ENCODE data around the gene CDC16. TPM values are rescaled to one million over a fixed set of nuclear protein-coding genes. Genes with fewer than 3 reads are reported as not detected.

The CDC16 gene
- total RNA-seq, 2 donors from 2014 or later = 35.7 to 47.9 TPM

DNA sequence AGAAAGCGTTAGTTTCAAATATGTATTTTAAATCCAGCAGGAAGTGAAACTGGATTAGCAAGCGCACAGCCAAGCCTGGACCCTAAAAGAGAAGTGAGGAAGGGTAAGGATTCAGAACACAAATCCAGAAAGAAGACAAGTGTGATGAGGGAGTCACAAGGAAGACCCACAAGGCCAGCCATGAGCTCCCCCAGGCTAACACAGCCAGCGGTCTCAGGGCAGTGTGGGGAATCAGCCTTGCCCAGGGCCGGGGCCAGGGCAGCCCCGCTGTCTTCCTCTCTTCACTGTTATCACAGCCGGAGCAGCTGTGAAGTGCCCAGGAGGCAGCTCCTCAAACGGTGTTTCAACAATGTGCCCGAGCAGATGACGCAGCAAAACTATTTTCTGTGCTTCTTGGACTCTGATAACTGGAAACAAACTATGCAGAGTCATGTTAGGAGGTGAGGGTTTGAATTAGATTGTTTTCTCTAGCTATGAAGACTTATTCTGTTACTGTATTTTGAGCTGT is 12.2 kb upstream of the CDC16 start:
- intact Hi-C loops (cut with DNase I) = no loop called here
- Histone ChIP-seq H3K9ac (ENCODE audit: low read depth in 2 of 2, low read length in 2 of 2) (no peak overlapping the region), H3K4me1 (no peaks in the 10 kb centered on the region), H3K9me3 (no peaks in the 10 kb centered on the region), H3K36me3 (no peaks in the 10 kb centered on the region), H3K27ac (no peak overlapping the region), H3K4me3 (no peak overlapping the region), H3K27me3 (no peaks in the 10 kb centered on the region)
- no peak for TF ChIP-seq CTCF (IDR thresholded peaks at IDR 0.05)
- no peak for DNase-seq

GRCh38 chr13:114224201-114224600 is 10.5 kb upstream of the CDC16 start:
- intact Hi-C loops (cut with DNase I) = no loop called here

GRCh38 chr13:114225610-114226009 is 9.1 kb upstream of the CDC16 start:
- no peak overlapping the region for H3K4me3 ChIP-seq
- intact Hi-C loops (cut with DNase I) = loop anchor here (1.0 kb wide), 1 partner anchor 274 kb away; no protein-coding TSS in a partner anchor
- no peak for TF ChIP-seq CTCF (IDR thresholded peaks at IDR 0.05)
- no peak for DNase-seq
- no peaks in the 10 kb centered on the region for H3K27me3 ChIP-seq
- no peaks in the 10 kb centered on the region for H3K4me1 ChIP-seq
- H3K36me3 ChIP-seq = no peaks in the 10 kb centered on the region
- H3K9me3 ChIP-seq = no peaks in the 10 kb centered on the region
- H3K9ac ChIP-seq (ENCODE audit: low read depth in 2 of 2, low read length in 2 of 2) = no peak overlapping the region
- H3K27ac ChIP-seq = no peak overlapping the region

More at GRCh38 chr13:114224201-114224600, 10.5 kb upstream of the CDC16 start:
- no peak for TF ChIP-seq CTCF (IDR thresholded peaks at IDR 0.05)
- Histone ChIP-seq H3K27ac (no peak overlapping the region), H3K9ac (ENCODE audit: low read depth in 2 of 2, low read length in 2 of 2) (no peak overlapping the region), H3K36me3 (no peaks in the 10 kb centered on the region), H3K27me3 (no peaks in the 10 kb centered on the region), H3K4me1 (no peaks in the 10 kb centered on the region), H3K9me3 (no peaks in the 10 kb centered on the region), H3K4me3 (no peak overlapping the region)
- DNase-seq = no peak

DNA sequence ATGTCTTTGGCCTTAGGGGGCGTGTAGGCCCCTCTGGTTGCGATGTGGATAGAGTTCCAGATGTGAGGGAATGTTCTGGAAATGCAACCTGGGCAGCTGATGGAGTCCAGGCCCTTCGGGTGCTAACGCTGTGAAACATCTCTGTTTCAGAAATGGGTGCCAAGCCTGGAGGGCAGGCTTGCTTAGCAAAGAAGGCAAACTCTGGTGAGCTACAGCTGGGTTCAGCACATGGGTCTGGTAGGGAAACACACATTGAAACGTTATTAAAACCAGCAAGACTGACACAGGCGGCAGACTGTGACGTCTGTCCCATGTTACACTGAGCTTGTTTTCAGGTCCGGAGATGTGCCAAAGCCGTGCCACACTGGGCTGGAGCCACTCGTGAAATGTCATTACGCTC is 8.6 kb upstream of the CDC16 start:
- Histone ChIP-seq H3K36me3 (no peaks in the 10 kb centered on the region), H3K4me3 (no peak overlapping the region), H3K9me3 (no peaks in the 10 kb centered on the region), H3K4me1 (no peaks in the 10 kb centered on the region), H3K27ac (no peak overlapping the region), H3K9ac (ENCODE audit: low read depth in 2 of 2, low read length in 2 of 2) (no peak overlapping the region), H3K27me3 (no peaks in the 10 kb centered on the region)
- no peak for TF ChIP-seq CTCF (IDR thresholded peaks at IDR 0.05)
- DNase-seq = no peak
- intact Hi-C loops (cut with DNase I) = loop anchor here (1.0 kb wide), 1 partner anchor 275 kb away; no protein-coding TSS in a partner anchor

- no peaks in the 10 kb centered on the region for H3K27me3 ChIP-seq
- no peaks in the 10 kb centered on the region for H3K4me1 ChIP-seq
- intact Hi-C loops (cut with DNase I) = loop anchor here (1.0 kb wide), 1 partner anchor 276 kb away; no protein-coding TSS in a partner anchor
- no peak overlapping the region for H3K27ac ChIP-seq
- peak; percentile 87 for TF ChIP-seq CTCF (IDR thresholded peaks at IDR 0.05)
- peak; percentile 87 for DNase-seq
- H3K9me3 ChIP-seq = no peaks in the 10 kb centered on the region
- no peaks in the 10 kb centered on the region for H3K36me3 ChIP-seq
- H3K4me3 ChIP-seq = no peak overlapping the region
- H3K9ac ChIP-seq (ENCODE audit: low read depth in 2 of 2, low read length in 2 of 2) = no peak overlapping the region
Observed at GRCh38 chr13:114226699-114227323, 7.9 kb upstream of the CDC16 start.
